Large intestine (tissue), 3 donors: ENCODE data around the gene TBCD. TPM values are rescaled to one million over a fixed set of nuclear protein-coding genes. Genes with fewer than 3 reads are reported as not detected.

Source experiments
- DNase-seq, 2 donors: peaks; one replicate each; pipeline versions ENCODE4 v3.0.0 to v3.0.0-alpha.2; 2013
- H3K27ac ChIP-seq: one replicate; pipeline ENCODE4 v1.5.1; 2013; ENCODE audit warnings: low read length
- H3K27me3 ChIP-seq: 2 replicates; pipeline ENCODE4 v1.6.1; 2013; ENCODE audit warnings: low read length; ENCODE audit not compliant: control insufficient read depth, insufficient read depth
- H3K36me3 ChIP-seq: 2 replicates; pipeline ENCODE4 v1.6.1; 2013; ENCODE audit warnings: low read length; ENCODE audit not compliant: control insufficient read depth, insufficient read depth
- H3K4me1 ChIP-seq: one replicate; pipeline ENCODE4 v1.6.1; 2013; ENCODE audit warnings: low read length; ENCODE audit not compliant: control insufficient read depth, insufficient read depth
- H3K4me3 ChIP-seq: one replicate; pipeline ENCODE4 v1.5.1; 2013; ENCODE audit warnings: low read length
- H3K9me3 ChIP-seq: one replicate; pipeline ENCODE4 v1.6.1; 2013; ENCODE audit warnings: mild to moderate bottlenecking, low read depth, low read length, moderate library complexity; ENCODE audit not compliant: control insufficient read depth
- WGBS: methylation state at CpG from one replicate; pipeline ENCODE4 v1.1.5; 2013; ENCODE audit warnings: low lambda C conversion rate; ENCODE audit not compliant: insufficient coverage; 5-methylcytosine and 5-hydroxymethylcytosine counted together
- polyA plus RNA-seq: library from polyadenylated mRNA; unstranded; fragments of 120-200 nt; gene quantifications from one replicate; pipeline ENCODE4 v1.2.1, GENCODE V29; 2013

Gene TBCD
- polyA plus RNA-seq, 1 donor, result 81.9 TPM

DNA sequence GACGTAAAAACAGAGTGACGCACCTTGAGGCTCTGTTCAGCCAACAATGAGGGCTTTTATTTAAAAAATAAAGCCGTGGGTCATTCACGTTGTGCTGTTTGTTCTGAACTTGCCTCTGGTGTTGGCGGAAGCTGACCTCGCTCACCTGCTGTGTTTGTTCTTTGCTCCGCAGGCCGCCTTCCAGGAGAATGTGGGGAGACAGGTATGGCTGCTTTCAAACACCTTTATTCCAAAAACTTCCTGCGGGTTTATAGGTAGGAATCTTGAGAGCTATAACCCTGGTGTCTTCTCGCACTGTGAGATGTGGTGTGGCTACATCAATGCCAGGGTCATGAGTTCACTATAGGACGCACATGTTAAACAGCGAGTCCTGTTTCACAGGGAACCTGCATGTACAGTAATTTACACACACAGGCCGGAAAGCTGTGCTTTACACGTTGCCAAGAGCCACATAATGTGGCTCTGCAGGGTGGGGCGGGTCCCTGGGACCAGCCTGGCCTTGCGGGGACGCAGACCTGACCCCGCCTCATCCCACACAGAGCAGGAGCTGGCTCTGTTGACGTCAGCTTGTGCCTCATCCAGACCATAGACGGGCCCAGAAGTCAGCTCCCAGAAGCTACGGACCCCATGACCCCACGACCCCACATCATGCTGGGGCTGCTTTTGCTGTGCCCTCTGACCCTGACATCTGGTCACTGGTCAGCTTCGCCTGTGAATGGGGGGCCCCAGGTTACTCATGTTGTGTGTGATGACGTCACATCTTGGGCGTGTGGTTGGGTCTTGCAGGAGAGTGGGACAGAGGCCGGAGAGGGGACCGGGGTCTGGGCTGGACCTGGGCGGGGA is 137.9 kb downstream of the TBCD start:
- Histone ChIP-seq H3K4me1 (peaks cover 21% of the 10 kb centered on the region), H3K27me3 (no peaks in the 10 kb centered on the region), H3K27ac (peak overlapping the region; percentile 31), H3K4me3 (no peak overlapping the region), H3K36me3 (peaks cover 30% of the 10 kb centered on the region), H3K9me3 (no peaks in the 10 kb centered on the region)
- 40% methylated on average over 1 of the region's 28 CpGs for WGBS
- DNase-seq, result peak; percentile 43 to 67

DNA sequence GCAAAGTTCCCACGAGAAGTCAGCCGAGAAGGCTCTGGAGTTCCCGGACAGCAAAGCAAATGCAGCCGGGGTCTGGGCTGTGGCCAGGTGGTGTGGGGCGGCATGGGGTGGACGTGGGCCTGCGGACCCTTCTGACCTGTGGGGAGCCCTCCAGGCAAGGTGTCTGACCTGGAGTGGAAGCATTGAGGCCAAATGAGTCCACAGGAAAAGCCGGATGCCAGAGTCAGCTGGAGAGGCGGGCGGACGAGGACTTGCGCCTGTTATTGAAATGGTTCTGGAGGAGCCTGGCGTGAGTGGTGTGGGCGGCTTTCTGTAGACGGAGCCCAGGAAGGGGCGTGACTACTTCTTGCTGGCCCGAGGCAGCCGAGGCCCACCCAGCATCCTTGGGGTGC is 138.5 kb downstream of the TBCD start:
- Histone ChIP-seq H3K4me1 (peaks cover 21% of the 10 kb centered on the region), H3K27me3 (no peaks in the 10 kb centered on the region), H3K9me3 (no peaks in the 10 kb centered on the region), H3K27ac (no peak overlapping the region), H3K36me3 (peaks cover 35% of the 10 kb centered on the region), H3K4me3 (no peak overlapping the region)
- no peak for DNase-seq
- no CpG with 5 or more reads among the region's 18 CpGs for WGBS

DNA sequence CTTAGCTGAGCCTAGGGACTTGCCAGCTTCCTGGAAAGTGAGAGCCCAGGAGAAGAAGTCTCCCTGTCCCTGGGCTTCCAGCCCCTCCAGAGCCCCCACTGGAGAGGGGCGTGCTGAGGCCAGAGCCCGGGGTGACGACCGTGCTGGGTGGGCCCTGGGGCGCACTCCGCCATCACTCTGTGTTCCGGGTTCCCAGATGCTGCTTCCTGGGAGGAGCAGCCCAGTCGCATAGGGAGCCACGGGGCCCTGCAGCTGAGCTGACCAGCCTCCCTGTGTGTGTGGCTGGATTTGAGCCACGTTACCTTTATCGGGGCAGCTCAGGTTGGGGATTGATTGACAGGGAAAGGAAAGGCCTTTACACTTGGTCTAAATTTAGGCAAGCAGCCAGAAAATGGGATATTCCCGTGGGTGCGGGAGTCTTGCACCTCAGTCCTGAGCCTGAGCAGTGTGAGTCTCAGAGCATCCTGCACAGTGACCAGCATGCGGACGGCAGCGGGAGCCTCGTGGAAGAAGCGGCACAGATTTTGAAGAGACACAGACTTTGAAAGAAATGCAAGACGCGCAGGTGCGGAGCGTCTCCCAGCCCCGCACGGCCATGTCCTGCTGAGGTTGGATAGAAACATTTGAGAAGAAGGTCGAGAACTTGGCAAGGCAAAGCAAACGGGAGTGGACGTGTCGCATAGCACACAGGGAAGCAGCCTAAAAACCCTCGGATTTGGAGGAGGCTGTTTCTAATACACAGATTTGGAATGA is 139.2 kb downstream of the TBCD start:
- DNase-seq, result no peak
- H3K27me3 ChIP-seq, result no peaks in the 10 kb centered on the region
- no peaks in the 10 kb centered on the region for H3K9me3 ChIP-seq
- no peak overlapping the region for H3K4me3 ChIP-seq
- 100% methylated on average over 1 of the region's 29 CpGs for WGBS
- peaks cover 37% of the 10 kb centered on the region for H3K36me3 ChIP-seq
- no peak overlapping the region for H3K27ac ChIP-seq
- peaks cover 16% of the 10 kb centered on the region for H3K4me1 ChIP-seq

DNA sequence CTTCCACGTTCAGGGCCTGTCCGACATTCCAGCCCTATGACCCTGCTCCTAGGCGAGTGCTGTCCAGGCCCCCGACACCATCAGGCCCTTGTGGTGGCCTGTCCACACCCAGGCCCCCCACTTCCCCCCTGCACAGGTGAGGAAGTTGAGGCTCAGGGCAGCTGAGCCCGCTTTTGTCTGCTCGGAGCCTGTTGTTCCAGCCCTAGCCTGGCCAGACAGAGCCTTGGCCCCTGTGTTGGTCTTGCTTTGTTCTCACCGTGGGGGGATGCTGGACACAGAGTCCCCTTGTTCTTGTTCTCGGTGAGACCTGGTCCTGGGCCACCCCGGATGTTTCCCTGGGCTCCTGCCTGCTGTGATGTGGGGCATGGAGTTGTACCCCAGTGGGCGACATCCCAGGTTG is 140.0 kb downstream of the TBCD start:
- Histone ChIP-seq H3K27ac (no peak overlapping the region), H3K9me3 (no peaks in the 10 kb centered on the region), H3K36me3 (peaks cover 35% of the 10 kb centered on the region), H3K4me3 (no peak overlapping the region), H3K27me3 (no peaks in the 10 kb centered on the region), H3K4me1 (peaks cover 15% of the 10 kb centered on the region)
- no peak for DNase-seq
- no CpG with 5 or more reads among the region's 10 CpGs for WGBS

DNA sequence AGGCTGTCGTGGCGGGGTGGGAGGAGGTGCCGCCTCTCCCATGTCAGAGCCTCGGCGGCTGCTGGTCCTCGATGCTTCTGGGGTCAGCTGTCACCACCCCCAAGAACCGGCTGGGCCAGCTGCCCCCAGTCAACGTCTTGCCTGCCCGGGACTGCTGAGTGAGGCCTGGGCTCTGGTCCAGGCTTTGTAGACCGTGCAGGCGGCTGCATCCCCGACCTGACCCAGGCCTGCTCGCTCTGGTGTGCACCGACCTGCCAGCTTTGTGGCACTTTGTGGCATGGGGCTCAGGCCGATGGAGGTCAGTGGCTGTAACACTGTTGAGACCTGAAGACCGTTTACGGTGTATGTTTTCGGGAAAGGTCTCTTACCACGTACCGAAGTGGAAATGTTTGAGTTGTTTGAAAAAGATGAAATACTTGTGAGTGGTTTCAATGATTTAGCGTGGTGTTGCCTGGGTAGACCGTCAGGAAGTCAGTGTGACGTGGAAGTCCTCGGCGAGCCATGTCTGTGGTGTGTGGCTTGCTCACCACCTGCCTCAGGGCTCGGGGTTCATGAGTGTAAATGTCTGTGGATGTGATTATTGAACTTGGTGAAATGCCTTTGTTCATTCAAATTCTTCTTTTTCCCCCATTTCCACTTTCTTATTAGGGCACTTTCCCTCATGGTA is 141.2 kb downstream of the TBCD start:
- Histone ChIP-seq H3K4me1 (peaks cover 15% of the 10 kb centered on the region), H3K27ac (no peak overlapping the region), H3K4me3 (no peak overlapping the region), H3K9me3 (no peaks in the 10 kb centered on the region), H3K27me3 (no peaks in the 10 kb centered on the region), H3K36me3 (peaks cover 28% of the 10 kb centered on the region)
- 73% methylated on average over 3 of the region's 26 CpGs for WGBS
- DNase-seq, result no peak

DNA sequence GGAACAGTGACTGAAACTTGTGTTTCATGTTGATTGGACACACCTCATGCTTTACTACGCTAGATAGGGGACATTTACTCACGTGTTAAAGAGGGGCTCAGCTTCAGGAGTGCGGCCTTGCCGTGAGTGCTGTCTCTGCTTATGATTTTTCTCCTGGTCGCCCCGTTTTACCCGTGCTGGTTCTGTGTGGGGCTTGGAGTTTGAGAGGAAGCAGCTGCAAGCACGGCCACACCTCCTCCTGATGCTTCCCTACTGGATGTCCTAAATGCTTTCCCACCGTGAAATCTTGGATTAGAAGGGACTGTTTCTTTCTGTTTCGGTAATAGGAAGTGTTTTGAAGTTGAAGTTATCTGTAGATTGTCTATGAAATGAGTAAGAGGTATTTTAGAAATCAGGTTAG is 141.9 kb downstream of the TBCD start:
- no peak overlapping the region for H3K27ac ChIP-seq
- peaks cover 15% of the 10 kb centered on the region for H3K4me1 ChIP-seq
- no peaks in the 10 kb centered on the region for H3K9me3 ChIP-seq
- H3K36me3 ChIP-seq, result peaks cover 29% of the 10 kb centered on the region
- no CpG with 5 or more reads among the region's 10 CpGs for WGBS
- no peaks in the 10 kb centered on the region for H3K27me3 ChIP-seq
- no peak for DNase-seq
- no peak overlapping the region for H3K4me3 ChIP-seq

DNA sequence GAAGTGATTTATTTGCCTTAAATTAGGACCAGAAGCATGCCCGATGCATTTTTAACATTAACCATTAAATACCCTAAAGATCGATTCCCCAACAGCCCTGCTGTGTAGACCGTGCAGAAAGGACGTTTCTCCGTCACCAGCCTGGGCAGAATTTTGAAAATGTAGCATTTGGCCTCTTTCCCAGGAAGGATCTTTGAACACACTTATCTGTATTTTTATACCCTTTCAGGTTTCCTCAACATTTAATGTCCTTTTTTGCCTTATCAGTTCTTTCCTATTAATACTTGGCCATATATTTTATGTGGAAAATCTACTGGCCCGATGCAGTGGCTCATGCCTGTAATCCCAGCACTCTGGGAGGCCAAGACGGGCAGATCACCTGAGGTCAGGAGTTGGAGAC is 142.5 kb downstream of the TBCD start:
- no peaks in the 10 kb centered on the region for H3K27me3 ChIP-seq
- no peak for DNase-seq
- H3K4me1 ChIP-seq, result peaks cover 8% of the 10 kb centered on the region
- no peak overlapping the region for H3K4me3 ChIP-seq
- 100% methylated on average over 1 of the region's 7 CpGs for WGBS
- H3K36me3 ChIP-seq, result peaks cover 32% of the 10 kb centered on the region
- H3K27ac ChIP-seq, result no peak overlapping the region
- H3K9me3 ChIP-seq, result peaks cover 3% of the 10 kb centered on the region

DNA sequence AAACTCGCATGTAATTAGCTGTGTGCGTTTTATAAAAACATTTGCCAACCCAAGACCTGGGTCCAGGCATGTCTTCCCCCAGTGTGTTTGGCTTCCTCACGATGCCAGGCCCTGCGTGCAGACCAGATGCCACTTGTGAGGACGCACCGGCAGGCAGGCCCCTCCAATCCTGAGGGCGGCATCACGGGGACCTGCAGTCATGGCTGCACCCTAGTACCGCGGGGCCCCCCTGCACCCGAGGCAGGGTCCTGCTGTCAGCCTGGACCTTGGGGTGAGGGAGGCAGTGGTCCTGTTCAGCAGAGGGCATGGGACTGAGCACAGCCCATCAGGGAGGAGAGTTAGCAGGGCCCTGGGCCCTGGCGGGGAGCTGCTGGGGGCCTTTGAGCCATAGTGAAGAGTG is 143.2 kb downstream of the TBCD start:
- Histone ChIP-seq H3K27ac (no peak overlapping the region), H3K36me3 (peaks cover 28% of the 10 kb centered on the region), H3K4me1 (peaks cover 1% of the 10 kb centered on the region), H3K27me3 (no peaks in the 10 kb centered on the region), H3K9me3 (peaks cover 3% of the 10 kb centered on the region), H3K4me3 (no peak overlapping the region)
- WGBS, result no CpG with 5 or more reads among the region's 12 CpGs
- no peak for DNase-seq

DNA sequence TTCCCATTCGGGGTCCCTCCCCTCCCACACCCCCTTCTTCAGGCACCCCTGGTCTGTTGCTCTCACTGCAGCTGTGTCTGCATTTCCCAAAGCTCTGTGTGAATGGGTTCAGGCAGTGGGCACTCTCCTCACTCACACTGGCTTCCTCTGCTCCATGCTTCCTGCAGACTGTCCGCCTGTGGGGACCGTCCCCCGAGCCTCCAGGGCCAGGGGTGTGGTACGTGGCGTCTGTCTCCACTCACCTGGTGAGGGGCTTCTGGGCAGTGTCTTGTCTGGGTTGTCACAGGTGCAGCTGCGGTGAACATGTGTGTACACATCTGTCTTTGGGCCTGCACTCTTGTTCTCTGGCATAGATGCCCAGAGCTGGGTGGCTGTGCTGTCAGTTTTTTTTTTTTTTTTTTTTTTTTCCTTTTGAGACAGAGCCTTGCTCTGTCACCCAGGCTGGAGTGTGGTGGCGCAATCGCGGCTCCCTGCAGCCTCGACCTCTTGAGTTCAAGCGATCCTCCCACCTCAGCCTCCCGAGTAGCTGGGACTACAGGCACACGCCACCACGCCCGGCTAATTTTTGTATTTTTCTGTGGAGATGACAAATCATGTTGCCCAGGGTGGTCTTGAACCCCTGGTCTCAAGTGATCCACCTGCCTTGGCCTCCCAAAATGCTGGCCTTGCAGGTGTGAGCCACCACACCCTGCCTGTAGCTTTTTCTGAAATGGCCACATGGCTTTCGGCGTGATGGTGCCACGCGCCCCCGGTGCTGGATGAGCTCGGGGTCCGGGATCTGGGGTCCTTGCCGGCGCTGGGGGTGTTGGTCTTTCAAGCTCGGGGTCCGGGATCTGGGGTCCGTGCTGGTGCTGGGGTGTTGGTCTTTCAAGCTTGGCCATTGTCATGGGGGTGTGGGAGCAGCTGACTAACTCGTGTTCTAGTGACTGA is 144.5 kb downstream of the TBCD start:
- H3K4me3 ChIP-seq, result no peak overlapping the region
- no peaks in the 10 kb centered on the region for H3K4me1 ChIP-seq
- WGBS, result no CpG with 5 or more reads among the region's 29 CpGs
- no peak for DNase-seq
- H3K27ac ChIP-seq, result no peak overlapping the region
- no peaks in the 10 kb centered on the region for H3K27me3 ChIP-seq
- H3K36me3 ChIP-seq, result peaks cover 26% of the 10 kb centered on the region
- H3K9me3 ChIP-seq, result peaks cover 4% of the 10 kb centered on the region
